GM12865 (cell line): Measurements from ENCODE around the gene ZFYVE16.
"Not testable (repeated sequence)": the region's sequence is repeated elsewhere in the genome, so short reads cannot be mapped to it uniquely, and the experiment has no call there.

Experiments
- DNase-seq: peaks from one replicate; pipeline ENCODE4 v3.0.0; 2010; ENCODE audit warnings: low read depth
- H3K4me3 ChIP-seq: 2 replicates; pipeline ENCODE4 v1.5.1; 2011; ENCODE audit warnings: mild to moderate bottlenecking, low read depth, low read length, control low read depth
- CTCF ChIP-seq: IDR thresholded peaks from 2 replicates; pipeline ENCODE4 v1.5.1; 2011; ENCODE audit warnings: low read length, control low read depth, low read depth, inconsistent platforms; ENCODE audit not compliant: insufficient read depth; ENCODE audit errors: missing control alignments

ZFYVE16 gene

GRCh38 chr5:80411589-80412219, 3.8 kb downstream of the ZFYVE16 start:
- no peak for DNase-seq
- TF ChIP-seq CTCF = no peak
- no peak overlapping the region for H3K4me3 ChIP-seq

- TF ChIP-seq CTCF = no peak
- H3K4me3 ChIP-seq = no peak overlapping the region
- DNase-seq = no peak
These were observed 6.2 kb downstream of the ZFYVE16 start for GRCh38 chr5:80414113-80414512.

GRCh38 chr5:80417973-80418372, 10.1 kb downstream of the ZFYVE16 start:
- no peak overlapping the region for H3K4me3 ChIP-seq
- DNase-seq = no peak
- TF ChIP-seq CTCF = no peak

- not testable (repeated sequence) for H3K4me3 ChIP-seq, DNase-seq
These were observed 16.5 kb downstream of the ZFYVE16 start for GRCh38 chr5:80424365-80424764.

- DNase-seq = no peak
- no peak overlapping the region for H3K4me3 ChIP-seq
- TF ChIP-seq CTCF = no peak
These were observed 27.6 kb downstream of the ZFYVE16 start for GRCh38 chr5:80435476-80435875.

GRCh38 chr5:80437326-80437725, 29.5 kb downstream of the ZFYVE16 start:
- no peak for DNase-seq
- H3K4me3 ChIP-seq = no peak overlapping the region
- TF ChIP-seq CTCF = no peak

GRCh38 chr5:80438739-80439138, 30.9 kb downstream of the ZFYVE16 start:
- no peak for TF ChIP-seq CTCF
- DNase-seq = no peak
- H3K4me3 ChIP-seq = no peak overlapping the region
